ENCODE data around the gene LHFPL3.

Gene LHFPL3

GRCh38 chr7:104862719-104863118 lies 534.3 kb downstream of the LHFPL3 start:
- Histone ChIP-seq H3K9ac (no peak overlapping the region), H3K4me1 (peaks cover 4 to 8% (median 7%) of the 10 kb centered on the region in 10 experiments), H3K4me3 (no peak overlapping the region)

GRCh38 chr7:104873401-104873800 lies 545.0 kb downstream of the LHFPL3 start:
- Histone ChIP-seq H3K4me1 (no peaks in the 10 kb centered on the region), H3K27ac (no peak overlapping the region), H3K4me2 (no peak overlapping the region), H3K9me3 (replicated peaks in 1 of 11) (peaks cover 0 to 11% (median under 1%) of the 10 kb centered on the region in 11 experiments; a peak in 2 of 22 replicates), H3K27me3 (no peaks in the 10 kb centered on the region), H3K9ac (no peak overlapping the region), H3K36me3 (no peaks in the 10 kb centered on the region), H3K4me3 (no peak overlapping the region), H4K20me1 (no peaks in the 10 kb centered on the region)
- TF ChIP-seq Cebpa-rat (IDR thresholded peaks at IDR 0.05) = no peak

More at GRCh38 chr7:104862719-104863118, 534.3 kb downstream of the LHFPL3 start:
- no peak for TF ChIP-seq Cebpa-rat (IDR thresholded peaks at IDR 0.05)
- H4K20me1 ChIP-seq = no peaks in the 10 kb centered on the region
- no peak overlapping the region for H3K27ac ChIP-seq
- H3K27me3 ChIP-seq = no peaks in the 10 kb centered on the region
- H3K9me3 ChIP-seq (replicated peaks in 1 of 11) = peaks cover 0 to 13% (median 9%) of the 10 kb centered on the region in 11 experiments; a peak in 12 of 22 replicates
- no peak overlapping the region for H3K4me2 ChIP-seq
- H3K36me3 ChIP-seq = no peaks in the 10 kb centered on the region

GRCh38 chr7:104878577-104878976 lies 550.2 kb downstream of the LHFPL3 start:
- Histone ChIP-seq H3K27ac (no peak overlapping the region), H4K20me1 (no peaks in the 10 kb centered on the region), H3K9me3 (replicated peaks in 1 of 11) (peaks cover 25 to 45% (median 30%) of the 10 kb centered on the region in 11 experiments), H3K27me3 (no peaks in the 10 kb centered on the region), H3K4me1 (peaks cover 0 to 6% (median 4%) of the 10 kb centered on the region in 10 experiments; a peak in 10 of 20 replicates), H3K4me2 (no peak overlapping the region), H3K4me3 (no peak overlapping the region), H3K9ac (no peak overlapping the region), H3K36me3 (no peaks in the 10 kb centered on the region)
- TF ChIP-seq Cebpa-rat (IDR thresholded peaks at IDR 0.05) = no peak

GRCh38 chr7:104883248-104883717 lies 554.9 kb downstream of the LHFPL3 start:
- Histone ChIP-seq H3K4me2 (peak overlapping the region in 8 of 11 experiments; percentile 1 to 29 (median 20); a peak in 4 of 22 replicates), H3K9ac (no peak overlapping the region), H3K4me1 (peaks cover 0 to 12% (median 11%) of the 10 kb centered on the region in 10 experiments; a peak in 12 of 20 replicates), H3K27me3 (no peaks in the 10 kb centered on the region), H3K4me3 (no peak overlapping the region), H4K20me1 (no peaks in the 10 kb centered on the region), H3K27ac (no peak overlapping the region), H3K36me3 (no peaks in the 10 kb centered on the region), H3K9me3 (replicated peaks in 1 of 11) (peaks cover 25 to 38% (median 34%) of the 10 kb centered on the region in 11 experiments)
- TF ChIP-seq Cebpa-rat (IDR thresholded peaks at IDR 0.05) = no peak

- Histone ChIP-seq H3K36me3 (no peaks in the 10 kb centered on the region), H3K4me1 (peaks cover 0 to 12% (median 11%) of the 10 kb centered on the region in 10 experiments; a peak in 12 of 20 replicates), H3K9me3 (replicated peaks in 1 of 11) (peaks cover 23 to 36% (median 31%) of the 10 kb centered on the region in 11 experiments), H3K27ac (no peak overlapping the region), H3K4me3 (no peak overlapping the region), H3K4me2 (peak overlapping the region in 9 of 11 experiments; percentile 1 to 38 (median 21); a peak in 6 of 22 replicates), H3K27me3 (no peaks in the 10 kb centered on the region), H3K9ac (no peak overlapping the region), H4K20me1 (no peaks in the 10 kb centered on the region)
- TF ChIP-seq Cebpa-rat (IDR thresholded peaks at IDR 0.05) = no peak
Measured at GRCh38 chr7:104883718-104884452, 555.5 kb downstream of the LHFPL3 start.

GRCh38 chr7:104886651-104887050 lies 558.2 kb downstream of the LHFPL3 start:
- no peak for TF ChIP-seq Cebpa-rat (IDR thresholded peaks at IDR 0.05)
- H3K9me3 ChIP-seq (replicated peaks in 1 of 11) = peaks cover 0 to 9% (median 6%) of the 10 kb centered on the region in 11 experiments; a peak in 8 of 22 replicates
- no peak overlapping the region for H3K4me2 ChIP-seq
- no peaks in the 10 kb centered on the region for H4K20me1 ChIP-seq
- no peaks in the 10 kb centered on the region for H3K36me3 ChIP-seq
- H3K4me1 ChIP-seq = peaks cover 0 to 12% (median 11%) of the 10 kb centered on the region in 10 experiments; a peak in 12 of 20 replicates
- H3K4me3 ChIP-seq = no peak overlapping the region
- H3K27me3 ChIP-seq = no peaks in the 10 kb centered on the region
- no peak overlapping the region for H3K9ac ChIP-seq
- H3K27ac ChIP-seq = no peak overlapping the region

- Histone ChIP-seq H3K27ac (no peak overlapping the region), H3K36me3 (no peaks in the 10 kb centered on the region), H3K4me2 (no peak overlapping the region), H3K4me3 (no peak overlapping the region), H3K4me1 (peaks cover 0 to 6% (median 0%) of the 10 kb centered on the region in 10 experiments; a peak in 3 of 20 replicates), H3K9ac (no peak overlapping the region), H3K27me3 (no peaks in the 10 kb centered on the region), H3K9me3 (replicated peaks in 1 of 11) (peaks cover 0 to 2% (median 0%) of the 10 kb centered on the region in 11 experiments; a peak in 1 of 22 replicates), H4K20me1 (no peaks in the 10 kb centered on the region)
- no peak for TF ChIP-seq Cebpa-rat (IDR thresholded peaks at IDR 0.05)
Measured at GRCh38 chr7:104890216-104890615, 561.8 kb downstream of the LHFPL3 start.

- H3K4me2 ChIP-seq = no peak overlapping the region
- H3K9ac ChIP-seq = no peak overlapping the region
- no peaks in the 10 kb centered on the region for H4K20me1 ChIP-seq
- H3K27me3 ChIP-seq = no peaks in the 10 kb centered on the region
- no peak for TF ChIP-seq Cebpa-rat (IDR thresholded peaks at IDR 0.05)
- H3K4me3 ChIP-seq = no peak overlapping the region
- no peak overlapping the region for H3K27ac ChIP-seq
- H3K36me3 ChIP-seq = no peaks in the 10 kb centered on the region
- no peaks in the 10 kb centered on the region for H3K9me3 ChIP-seq (replicated peaks in 1 of 11)
- peaks cover 0 to 22% (median 0%) of the 10 kb centered on the region in 10 experiments; a peak in 5 of 20 replicates for H3K4me1 ChIP-seq
Measured at GRCh38 chr7:104891949-104892348, 563.5 kb downstream of the LHFPL3 start.

- Histone ChIP-seq H3K4me1 (peaks cover 0 to 26% (median 0%) of the 10 kb centered on the region in 10 experiments; a peak in 5 of 20 replicates), H3K4me3 (no peak overlapping the region), H4K20me1 (no peaks in the 10 kb centered on the region), H3K36me3 (no peaks in the 10 kb centered on the region), H3K27me3 (no peaks in the 10 kb centered on the region), H3K4me2 (no peak overlapping the region), H3K9ac (no peak overlapping the region), H3K27ac (no peak overlapping the region), H3K9me3 (replicated peaks in 1 of 11) (no peaks in the 10 kb centered on the region)
- no peak for TF ChIP-seq Cebpa-rat (IDR thresholded peaks at IDR 0.05)
Measured at GRCh38 chr7:104894314-104894713, 565.9 kb downstream of the LHFPL3 start.
